ENCODE results near the gene MYO7B. TPM values are rescaled to one million over a fixed set of nuclear protein-coding genes. Genes with fewer than 3 reads are reported as not detected.

MYO7B gene
- total RNA-seq, 1 experiment from 2014 or later: 0.05 TPM

DNA sequence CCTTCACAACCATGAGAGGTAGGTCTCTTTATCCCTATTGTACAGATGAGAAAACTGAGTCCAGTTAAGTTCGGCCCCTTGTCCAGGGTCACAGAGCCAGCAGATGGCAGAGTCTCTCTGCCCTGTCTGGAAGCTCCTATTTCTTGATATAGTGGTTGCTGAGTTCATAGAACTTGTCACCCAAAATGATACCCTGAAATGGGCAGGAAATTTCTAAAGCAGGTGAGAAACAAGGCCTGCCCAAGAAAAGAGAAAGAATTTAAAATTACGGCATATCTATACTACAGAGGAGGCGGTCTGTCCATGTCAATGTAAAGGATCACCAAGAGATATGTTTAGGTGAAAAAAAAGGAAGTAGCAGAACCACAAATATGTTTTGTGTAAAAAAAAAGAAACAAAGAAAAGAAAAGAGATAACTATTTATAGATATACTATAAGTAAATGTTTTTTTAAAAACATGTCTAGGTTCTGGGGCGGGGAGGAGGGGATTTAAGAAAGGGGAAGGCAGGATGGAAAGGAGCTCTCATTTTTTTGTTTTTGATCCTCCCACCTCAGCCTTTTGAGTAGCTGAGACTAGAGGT lies 39.8 kb downstream of the MYO7B start:
- DNase-seq: no peak
- Mint-ChIP-seq H3K4me1 (ENCODE audit: low read depth, unreplicated experiment) (no peaks in the 10 kb centered on the region), H3K4me3 (ENCODE audit: low read depth, unreplicated experiment) (no peak overlapping the region), H3K9me3 (ENCODE audit: low read depth, unreplicated experiment) (no peaks in the 10 kb centered on the region), H3K27ac (ENCODE audit: unreplicated experiment) (no peak overlapping the region), H3K27me3 (ENCODE audit: unreplicated experiment) (peaks cover 63% of the 10 kb centered on the region), H3K36me3 (ENCODE audit: insufficient read depth, unreplicated experiment) (no peaks in the 10 kb centered on the region)
- CTCF ChIA-PET: interaction anchor here (0.6 kb wide), 1 partner anchor 46 kb away, joined by 4 read pairs; no protein-coding TSS in a partner anchor
- intact Hi-C loops (cut with micrococcal nuclease; ENCODE audit: unreplicated experiment): no loop called here
- BruUV-seq (replicated peaks): no TSS peak
- TF ChIP-seq, protein P1, sequence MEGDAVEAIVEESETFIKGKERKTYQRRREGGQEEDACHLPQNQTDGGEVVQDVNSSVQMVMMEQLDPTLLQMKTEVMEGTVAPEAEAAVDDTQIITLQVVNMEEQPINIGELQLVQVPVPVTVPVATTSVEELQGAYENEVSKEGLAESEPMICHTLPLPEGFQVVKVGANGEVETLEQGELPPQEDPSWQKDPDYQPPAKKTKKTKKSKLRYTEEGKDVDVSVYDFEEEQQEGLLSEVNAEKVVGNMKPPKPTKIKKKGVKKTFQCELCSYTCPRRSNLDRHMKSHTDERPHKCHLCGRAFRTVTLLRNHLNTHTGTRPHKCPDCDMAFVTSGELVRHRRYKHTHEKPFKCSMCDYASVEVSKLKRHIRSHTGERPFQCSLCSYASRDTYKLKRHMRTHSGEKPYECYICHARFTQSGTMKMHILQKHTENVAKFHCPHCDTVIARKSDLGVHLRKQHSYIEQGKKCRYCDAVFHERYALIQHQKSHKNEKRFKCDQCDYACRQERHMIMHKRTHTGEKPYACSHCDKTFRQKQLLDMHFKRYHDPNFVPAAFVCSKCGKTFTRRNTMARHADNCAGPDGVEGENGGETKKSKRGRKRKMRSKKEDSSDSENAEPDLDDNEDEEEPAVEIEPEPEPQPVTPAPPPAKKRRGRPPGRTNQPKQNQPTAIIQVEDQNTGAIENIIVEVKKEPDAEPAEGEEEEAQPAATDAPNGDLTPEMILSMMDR (IDR thresholded peaks at IDR 0.05; ENCODE audit: unreplicated experiment): no peak

- CTCF ChIA-PET: interaction anchor here (0.6 kb wide), 2 partner anchors 10 to 45 kb away, joined by 3 to 4 read pairs; no protein-coding TSS in a partner anchor
- H3K27ac Mint-ChIP-seq (ENCODE audit: unreplicated experiment): no peak overlapping the region
- TF ChIP-seq, protein P1 (IDR thresholded peaks at IDR 0.05; ENCODE audit: unreplicated experiment): no peak
- no peak for DNase-seq
- H3K36me3 Mint-ChIP-seq (ENCODE audit: insufficient read depth, unreplicated experiment): no peaks in the 10 kb centered on the region
- H3K4me3 Mint-ChIP-seq (ENCODE audit: low read depth, unreplicated experiment): no peak overlapping the region
- H3K9me3 Mint-ChIP-seq (ENCODE audit: low read depth, unreplicated experiment): no peaks in the 10 kb centered on the region
- H3K4me1 Mint-ChIP-seq (ENCODE audit: low read depth, unreplicated experiment): no peaks in the 10 kb centered on the region
- peaks cover 56% of the 10 kb centered on the region for H3K27me3 Mint-ChIP-seq (ENCODE audit: unreplicated experiment)
- intact Hi-C loops (cut with micrococcal nuclease; ENCODE audit: unreplicated experiment): no loop called here
- BruUV-seq (replicated peaks): no TSS peak
Observed at GRCh38 chr2:127575941-127576432, 40.5 kb downstream of the MYO7B start.

- H3K36me3 Mint-ChIP-seq (ENCODE audit: insufficient read depth, unreplicated experiment): no peaks in the 10 kb centered on the region
- H3K9me3 Mint-ChIP-seq (ENCODE audit: low read depth, unreplicated experiment): no peaks in the 10 kb centered on the region
- intact Hi-C loops (cut with micrococcal nuclease; ENCODE audit: unreplicated experiment): no loop called here
- BruUV-seq (replicated peaks): no TSS peak
- CTCF ChIA-PET: interaction anchor here (0.6 kb wide), 2 partner anchors 9 to 306 kb away, joined by 3 to 4 read pairs; no protein-coding TSS in a partner anchor
- H3K4me1 Mint-ChIP-seq (ENCODE audit: low read depth, unreplicated experiment): no peaks in the 10 kb centered on the region
- H3K27ac Mint-ChIP-seq (ENCODE audit: unreplicated experiment): no peak overlapping the region
- no peak overlapping the region for H3K4me3 Mint-ChIP-seq (ENCODE audit: low read depth, unreplicated experiment)
- H3K27me3 Mint-ChIP-seq (ENCODE audit: unreplicated experiment): peaks cover 53% of the 10 kb centered on the region
- TF ChIP-seq, protein P1 (IDR thresholded peaks at IDR 0.05; ENCODE audit: unreplicated experiment): no peak
- no peak for DNase-seq
Observed at GRCh38 chr2:127576433-127577207, 41.1 kb downstream of the MYO7B start.

DNA sequence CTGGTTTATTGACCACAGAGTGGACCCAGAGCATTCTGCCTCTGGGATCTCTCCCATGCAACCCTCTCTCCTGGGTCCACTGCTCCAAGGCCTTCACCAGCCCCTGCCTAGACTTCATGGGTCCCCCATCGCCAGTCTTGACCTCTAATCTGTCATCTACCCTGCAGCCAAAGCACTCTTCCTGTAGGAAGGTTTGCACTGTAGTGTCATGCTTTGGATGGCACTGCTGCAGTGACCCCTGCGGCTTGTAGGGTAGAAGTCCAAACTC lies 41.7 kb downstream of the MYO7B start:
- CTCF ChIA-PET: no interaction called here
- DNase-seq: no peak
- no TSS peak for BruUV-seq (replicated peaks)
- Mint-ChIP-seq H3K4me1 (ENCODE audit: low read depth, unreplicated experiment) (no peaks in the 10 kb centered on the region), H3K27ac (ENCODE audit: unreplicated experiment) (no peak overlapping the region), H3K9me3 (ENCODE audit: low read depth, unreplicated experiment) (no peaks in the 10 kb centered on the region), H3K27me3 (ENCODE audit: unreplicated experiment) (peaks cover 50% of the 10 kb centered on the region), H3K36me3 (ENCODE audit: insufficient read depth, unreplicated experiment) (no peaks in the 10 kb centered on the region), H3K4me3 (ENCODE audit: low read depth, unreplicated experiment) (no peak overlapping the region)
- TF ChIP-seq, protein P1 (IDR thresholded peaks at IDR 0.05; ENCODE audit: unreplicated experiment): no peak
- intact Hi-C loops (cut with micrococcal nuclease; ENCODE audit: unreplicated experiment): no loop called here

Measured in Calu3 (cell line).